HG02970 (cell line): ENCODE data around the gene ITPKB.
"Not testable (repeated sequence)": the region's sequence is repeated elsewhere in the genome, so short reads cannot be mapped to it uniquely, and the experiment has no call there.

Experiments
- ATAC-seq: cut with Tn5 transposase; IDR thresholded peaks from one replicate; pipeline ENCODE4 v1.9.1; 2021; ENCODE audit warnings: mild to moderate bottlenecking, moderate library complexity, moderate number of reproducible peaks; ENCODE audit not compliant: unreplicated experiment, low FRiP score

Gene ITPKB

DNA sequence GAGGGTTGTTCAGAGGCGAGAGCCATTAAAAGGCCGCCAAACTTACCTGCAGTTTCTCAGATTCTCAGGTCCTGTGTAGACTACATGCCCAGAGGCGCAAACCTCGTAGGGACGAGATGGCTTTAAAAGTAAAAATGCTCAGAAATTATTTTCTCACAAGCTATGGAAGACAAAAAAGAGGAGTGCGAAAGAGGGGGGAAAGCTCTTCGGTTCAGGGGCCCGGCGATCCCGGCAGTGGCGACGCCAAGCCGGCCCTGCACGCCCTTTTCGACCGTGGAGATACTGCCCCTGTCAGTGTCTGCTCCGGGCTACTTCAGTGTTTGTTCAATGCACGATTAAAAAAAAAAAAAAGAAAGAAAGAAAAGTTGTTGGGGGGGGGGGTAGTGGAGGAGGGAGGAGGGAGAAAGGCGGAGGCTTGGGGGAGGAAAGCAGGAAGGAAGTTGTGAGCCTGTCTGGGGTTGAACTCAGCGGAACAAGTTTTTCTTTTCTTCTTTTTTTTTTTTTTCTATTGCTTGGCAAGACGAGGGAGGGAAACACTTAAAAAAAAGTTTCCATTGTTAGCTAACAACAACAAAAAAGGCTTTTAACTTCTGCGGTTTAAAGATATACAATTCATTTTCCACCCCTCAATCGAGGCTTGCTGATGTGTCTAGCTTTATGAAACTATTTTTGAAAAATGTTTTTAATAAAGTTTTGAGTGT lies at the start of gene ITPKB:
ITPKB (minus strand) TSS at position 288 of the 701 bp plus-strand sequence. CDS start 1,824 bp downstream, outside the sequence.
- no peak for ATAC-seq

DNA sequence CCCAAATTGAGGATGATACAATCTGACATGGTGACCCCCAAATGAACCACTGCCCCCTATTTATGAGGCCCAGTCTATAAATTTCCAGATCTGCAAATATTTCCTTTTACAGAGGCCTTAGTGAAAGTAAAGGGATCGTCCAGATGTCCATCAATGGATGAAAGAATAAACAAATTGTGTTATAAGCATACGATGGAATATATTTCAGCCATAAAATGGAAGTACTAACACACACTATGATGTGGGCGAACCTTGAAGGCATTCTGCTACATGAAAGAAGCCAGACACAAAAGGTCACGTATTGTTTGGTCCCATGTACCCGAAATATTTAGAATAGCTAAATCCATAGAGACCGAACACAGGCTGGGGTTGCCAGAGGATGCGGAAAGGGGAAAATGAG lies 48.6 kb upstream of the ITPKB start:
- ATAC-seq: no peak

- ATAC-seq: no peak
Measured at GRCh38 chr1:226787071-226787470, 48.0 kb upstream of the ITPKB start.

DNA sequence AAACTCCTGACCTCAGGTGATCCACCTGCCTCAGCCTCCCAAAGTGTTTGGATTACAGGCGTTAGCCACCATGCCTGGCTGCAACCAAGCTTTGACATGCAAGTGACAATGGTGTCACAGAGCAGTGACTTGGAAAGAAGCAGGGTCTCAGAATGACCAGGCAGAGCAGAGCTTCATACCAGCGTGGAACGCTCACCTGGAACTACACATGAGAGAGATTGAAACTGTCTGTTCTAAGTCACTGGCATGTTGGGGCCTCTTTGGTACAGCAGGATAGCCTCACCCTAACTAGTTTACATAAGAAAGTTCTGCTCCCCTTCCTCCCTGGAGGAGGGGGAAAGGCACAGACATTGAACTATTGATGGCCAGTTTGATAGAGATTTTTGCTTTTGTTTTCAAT lies 47.5 kb upstream of the ITPKB start:
- ATAC-seq: no peak

DNA sequence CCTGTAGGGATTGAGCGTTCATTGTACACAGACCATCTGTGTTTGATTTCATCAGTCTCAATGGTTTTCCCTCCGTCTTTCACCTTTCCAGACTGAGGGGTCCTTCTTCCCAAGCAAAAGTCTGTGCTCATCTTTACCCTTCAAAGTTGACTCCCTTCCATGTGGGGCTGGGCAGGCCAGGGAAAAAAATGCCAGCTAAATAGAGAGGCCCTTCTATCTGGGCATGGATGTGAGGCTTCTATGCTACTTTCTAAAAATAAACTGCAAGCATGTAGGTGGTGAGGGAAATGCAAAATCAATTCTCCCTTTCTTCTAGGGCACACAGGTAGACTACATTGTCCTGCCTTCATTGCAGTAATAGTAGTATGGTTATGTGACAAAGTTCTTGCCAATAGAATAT lies 46.7 kb upstream of the ITPKB start:
- no peak for ATAC-seq

DNA sequence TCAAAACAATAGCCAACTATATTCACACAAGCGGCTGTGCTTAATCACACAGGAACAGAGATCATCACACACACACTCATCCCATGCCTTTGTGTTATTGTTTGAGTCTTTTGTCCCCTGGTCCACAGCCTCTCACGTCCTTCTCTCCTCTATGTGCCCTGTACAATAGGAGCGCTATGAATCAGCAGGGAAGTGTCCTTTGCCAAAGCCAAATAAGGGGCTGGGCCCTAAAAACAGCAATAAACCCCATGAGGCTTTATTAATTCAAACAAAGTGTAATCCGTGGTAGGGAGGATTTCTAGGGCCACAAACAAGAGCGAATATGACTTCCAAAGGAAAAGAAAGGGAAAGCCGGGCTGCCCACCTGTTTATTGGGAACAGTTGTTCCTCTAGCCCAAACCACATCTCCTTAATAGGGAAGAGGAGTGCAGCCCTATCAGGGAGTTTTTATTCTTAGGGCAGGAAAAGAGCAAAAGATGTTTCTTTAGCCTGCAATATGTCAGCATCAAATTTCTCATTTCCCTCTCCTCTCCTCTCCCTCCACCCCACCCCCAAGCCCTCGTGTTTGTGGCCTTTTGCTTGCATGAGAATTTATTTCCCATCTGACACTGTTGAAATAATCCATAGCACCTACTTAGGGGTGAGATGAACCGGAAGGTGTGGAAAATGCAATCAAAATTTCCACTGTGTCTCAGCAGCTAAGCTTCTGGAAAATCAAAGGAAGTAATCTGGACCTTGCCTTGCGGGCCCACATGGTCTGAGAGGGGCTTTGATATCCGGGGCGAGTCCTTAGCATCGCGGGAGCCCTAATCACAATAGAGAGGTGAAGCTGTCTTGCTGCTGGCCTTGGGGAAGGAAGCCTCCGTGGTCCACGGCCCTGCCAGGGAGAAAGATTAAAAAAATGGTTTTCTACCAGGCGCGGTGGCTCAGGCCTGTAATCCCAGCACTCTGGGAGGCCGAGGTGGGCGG lies 45.3 kb upstream of the ITPKB start:
- no peak for ATAC-seq

DNA sequence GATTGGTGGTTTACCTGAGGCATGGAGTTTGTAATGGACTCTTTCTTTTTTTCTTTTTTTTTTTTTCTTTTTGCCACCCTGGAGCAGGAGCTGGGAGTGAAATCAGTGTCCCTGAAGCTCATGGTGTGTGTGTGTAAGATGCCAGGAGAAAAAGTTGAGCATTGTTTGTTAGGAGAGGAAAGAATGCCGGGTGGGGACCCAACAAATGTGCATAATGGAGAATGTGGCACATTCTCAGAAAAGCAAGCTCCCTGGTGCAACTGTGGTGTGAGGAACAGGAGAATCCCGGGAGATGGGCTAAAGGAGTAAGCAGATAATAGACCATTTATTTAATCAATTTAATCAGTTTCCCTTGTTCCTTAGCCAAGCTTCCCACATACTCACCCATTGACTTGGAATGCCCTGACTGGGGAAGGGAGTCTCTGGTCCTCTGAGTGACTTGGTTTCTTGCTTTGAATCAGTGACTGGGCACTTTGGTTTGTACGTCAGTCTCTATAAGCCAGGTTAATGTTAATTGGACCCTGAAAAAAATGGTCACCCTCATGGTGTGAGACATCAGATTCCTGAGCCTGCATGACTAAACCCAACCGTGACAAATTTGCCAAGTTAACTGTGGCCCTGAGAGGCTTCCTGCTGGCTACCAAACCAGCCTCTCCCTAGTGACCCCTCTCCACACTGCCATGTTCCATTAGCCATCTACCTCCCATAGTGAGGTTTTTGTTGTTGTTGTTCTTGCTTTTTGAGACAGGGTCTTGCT lies 43.9 kb upstream of the ITPKB start:
- ATAC-seq: no peak

DNA sequence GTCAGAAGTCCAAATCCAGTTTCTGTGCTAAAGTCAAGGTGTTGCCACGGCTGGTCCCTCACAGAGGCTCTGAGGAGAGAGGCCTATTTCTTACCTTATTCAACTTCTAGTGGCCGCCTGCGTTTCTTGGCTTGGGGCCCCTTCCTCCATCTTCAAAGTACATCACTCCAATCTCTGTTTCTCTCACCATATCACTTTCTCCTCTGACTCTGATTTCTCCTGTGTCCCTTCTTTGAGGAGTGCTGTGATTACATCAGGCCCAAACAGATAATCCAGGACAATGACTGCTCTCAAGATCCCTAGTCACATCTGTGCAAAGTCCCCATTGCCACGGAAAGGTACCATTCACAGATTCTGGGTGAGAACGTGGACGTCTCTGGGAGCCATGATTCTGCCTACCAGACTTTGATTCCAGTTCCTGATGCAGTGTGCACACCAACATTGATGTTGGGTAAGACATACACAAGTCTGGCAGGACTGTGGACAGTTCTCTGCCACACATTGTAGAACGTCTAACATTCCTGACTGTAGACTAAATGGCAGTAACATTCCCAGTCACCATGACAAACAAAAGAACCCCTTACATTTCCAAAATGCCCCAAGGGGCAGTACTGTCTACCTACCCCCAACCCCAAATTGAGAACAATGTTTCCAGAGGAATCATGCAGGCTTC lies 43.0 kb upstream of the ITPKB start:
- ATAC-seq: no peak

- ATAC-seq: no peak
Measured at GRCh38 chr1:226779561-226779960, 40.5 kb upstream of the ITPKB start.

DNA sequence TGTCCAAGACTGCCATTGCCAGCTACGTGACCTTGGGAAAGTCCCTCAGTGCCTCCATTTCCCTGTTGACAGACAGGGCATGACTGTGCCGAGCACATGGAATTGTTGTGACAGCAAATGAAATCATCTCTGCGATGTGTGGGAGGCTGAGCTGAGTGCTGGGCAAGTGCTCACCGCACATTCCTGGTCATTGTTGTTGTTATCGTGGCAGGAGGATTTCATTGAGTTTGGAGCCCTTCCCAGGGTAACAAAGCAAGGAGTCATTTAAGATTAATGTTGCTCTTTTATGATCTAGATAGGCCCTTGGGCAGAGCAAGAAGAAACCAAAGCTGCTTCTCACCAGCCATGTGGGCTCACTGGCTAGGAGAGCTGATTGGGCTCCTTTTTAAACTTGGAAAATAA lies 39.6 kb upstream of the ITPKB start:
- no peak for ATAC-seq

DNA sequence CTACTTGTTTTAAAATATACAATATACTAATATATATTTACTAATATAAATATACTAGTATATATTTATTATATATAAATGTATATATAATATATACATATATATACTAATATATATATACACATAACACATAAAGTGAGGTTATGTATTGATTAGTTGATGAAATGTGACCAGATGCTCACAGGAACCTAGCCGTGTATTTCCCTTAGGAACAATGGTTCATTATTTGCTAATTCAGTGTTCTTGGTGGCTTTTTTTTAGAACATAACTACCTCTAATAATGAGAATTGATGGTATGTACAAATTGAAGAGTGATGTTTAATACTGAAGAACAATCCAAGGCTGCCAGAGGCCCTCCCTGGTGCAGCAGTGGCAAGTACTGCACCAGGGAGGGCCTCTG lies 37.9 kb upstream of the ITPKB start:
- ATAC-seq: no peak

GRCh38 chr1:226776066-226776465 lies 37.0 kb upstream of the ITPKB start:
- no peak for ATAC-seq

DNA sequence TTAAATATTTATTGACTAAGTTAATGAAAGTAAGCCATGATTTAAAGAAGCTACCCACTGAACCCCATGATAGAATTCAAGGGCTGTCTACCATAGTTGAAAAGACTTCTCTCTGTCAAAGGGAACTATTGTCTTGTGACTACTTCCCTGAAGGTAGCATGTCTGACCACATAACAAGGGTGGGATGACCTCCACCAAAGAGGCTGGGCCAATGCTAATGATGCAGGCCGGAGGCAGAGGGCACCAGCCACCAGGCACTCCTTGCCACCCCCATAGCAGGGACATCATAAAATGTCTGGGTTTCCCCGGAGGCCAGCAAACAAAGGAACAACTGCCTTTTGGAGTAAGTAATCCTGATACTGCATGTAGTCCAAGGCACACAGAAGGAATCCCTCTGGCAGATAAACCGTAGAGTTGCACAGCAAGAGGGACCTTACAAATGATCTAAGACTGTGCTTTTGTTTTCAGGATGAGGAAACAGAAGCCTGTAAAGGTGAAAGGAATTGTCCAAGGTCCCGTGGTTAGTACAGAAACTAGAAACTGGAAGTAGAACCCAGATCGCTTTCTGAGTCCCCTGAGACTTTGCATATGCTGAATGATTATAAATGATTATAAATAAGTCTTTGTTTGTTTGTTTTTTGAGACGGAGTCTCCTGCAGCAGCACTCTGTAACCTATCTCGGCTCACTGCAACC lies 33.5 kb upstream of the ITPKB start:
- ATAC-seq: no peak

DNA sequence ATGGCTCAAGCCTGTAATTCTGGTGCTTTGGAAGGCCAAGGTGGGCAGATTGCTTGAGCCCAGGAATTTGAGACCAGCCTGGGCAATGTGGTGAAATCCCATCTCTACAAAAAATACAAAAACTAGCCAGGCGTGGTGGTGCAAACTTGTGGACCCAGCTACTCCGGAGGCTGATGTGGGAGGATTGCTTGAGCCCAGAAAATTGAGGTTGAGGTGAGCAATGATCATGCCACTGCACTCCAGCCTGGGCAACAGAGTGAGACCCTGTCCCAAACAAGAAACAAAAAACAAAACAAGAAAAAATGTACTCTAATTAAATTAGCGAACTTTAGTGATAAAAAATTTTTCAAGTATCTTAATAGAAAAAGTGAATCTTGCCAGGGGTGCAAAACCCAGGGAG lies 28.1 kb upstream of the ITPKB start:
- not testable (repeated sequence) for ATAC-seq

GRCh38 chr1:226766565-226766964 lies 27.5 kb upstream of the ITPKB start:
- ATAC-seq: no peak

GRCh38 chr1:226764533-226764932 lies 25.5 kb upstream of the ITPKB start:
- no peak for ATAC-seq

- no peak for ATAC-seq
Measured at GRCh38 chr1:226763905-226764264, 24.8 kb upstream of the ITPKB start.

DNA sequence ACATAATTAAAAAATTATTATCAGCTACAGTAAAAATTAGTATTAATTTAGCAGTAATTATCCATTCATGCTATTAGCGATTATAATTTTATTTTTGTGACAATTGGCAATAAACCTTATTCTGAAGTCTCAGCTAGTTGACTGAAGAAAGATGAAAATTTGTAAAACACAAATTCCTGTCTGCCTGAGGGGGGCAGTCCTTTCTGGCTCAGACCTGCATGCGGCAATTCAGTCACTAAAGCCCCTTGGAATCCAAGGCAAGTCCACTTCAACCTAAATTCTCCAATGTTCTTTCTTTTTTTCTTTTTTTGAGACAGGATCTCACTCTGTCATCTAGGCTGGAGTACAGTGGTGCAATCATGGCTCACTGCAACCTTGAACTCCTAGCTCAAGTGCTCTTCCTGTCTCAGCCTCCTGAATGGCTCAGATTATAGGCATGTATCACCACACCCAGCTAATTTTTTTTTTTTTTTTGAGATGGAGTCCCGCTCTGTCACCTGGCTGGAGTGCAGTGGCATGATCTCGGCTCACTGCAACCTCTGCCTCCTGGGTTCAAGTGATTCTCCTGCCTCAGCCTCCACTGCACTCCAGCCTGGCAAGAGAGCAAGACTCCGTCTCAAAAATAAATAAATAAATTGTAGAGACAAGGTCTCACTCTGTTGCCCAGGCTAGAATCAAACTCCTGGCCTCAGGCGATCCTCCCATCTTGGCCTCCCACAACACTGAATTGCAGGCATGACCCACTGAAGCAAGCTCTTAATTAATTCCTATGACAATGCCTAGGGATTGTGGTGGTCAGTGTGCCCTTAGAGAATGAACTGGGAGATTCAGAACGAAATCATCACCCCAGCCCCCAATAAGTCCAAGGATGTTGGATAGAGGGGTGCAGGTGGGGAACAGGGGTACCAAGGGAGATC lies 24.2 kb upstream of the ITPKB start:
- no peak for ATAC-seq

- no peak for ATAC-seq
Measured at GRCh38 chr1:226762055-226762454, 23.0 kb upstream of the ITPKB start.
